HG03175 (cell line): ENCODE results near the gene HSD17B4.
"Not testable (repeated sequence)": the region's sequence is repeated elsewhere in the genome, so short reads cannot be mapped to it uniquely, and the experiment has no call there.

Experiments
- ATAC-seq: cut with Tn5 transposase; IDR thresholded peaks from one replicate; pipeline ENCODE4 v1.9.1; 2021; ENCODE audit warnings: mild to moderate bottlenecking, moderate library complexity; ENCODE audit not compliant: unreplicated experiment

The HSD17B4 gene

DNA sequence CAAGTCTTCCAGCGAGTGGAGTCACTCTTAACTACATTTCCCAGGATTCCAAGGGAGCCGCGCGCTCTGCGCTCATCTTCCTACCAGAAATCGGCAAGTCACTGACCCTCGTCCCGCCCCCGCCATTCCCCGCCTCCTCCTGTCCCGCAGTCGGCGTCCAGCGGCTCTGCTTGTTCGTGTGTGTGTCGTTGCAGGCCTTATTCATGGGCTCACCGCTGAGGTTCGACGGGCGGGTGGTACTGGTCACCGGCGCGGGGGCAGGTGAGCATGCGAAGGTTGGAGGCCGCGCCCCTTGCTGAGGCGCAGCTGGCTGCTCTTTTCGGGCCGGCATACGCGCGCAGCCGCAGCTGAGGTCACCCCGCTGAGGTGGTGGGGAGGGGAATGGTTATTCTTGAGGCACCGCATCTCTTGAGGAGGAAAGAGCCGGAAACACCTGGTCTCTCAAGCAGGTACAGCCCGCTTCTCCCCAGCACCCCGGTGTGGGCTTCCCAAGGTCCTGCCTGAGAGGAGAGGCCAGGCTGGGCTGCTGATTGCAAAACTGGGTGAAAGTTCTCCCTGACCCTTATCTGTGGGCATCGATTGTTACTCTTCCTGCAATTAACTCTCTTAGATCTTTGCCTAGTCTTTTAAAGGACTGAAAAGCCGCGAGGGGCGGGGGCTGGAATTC, at the start of gene HSD17B4:
TSS of gene HSD17B4 (plus strand) at position 125 of the 667 bp plus-strand sequence. CDS start at position 204, 79 bp downstream.
- ATAC-seq, result peak; percentile 98

DNA sequence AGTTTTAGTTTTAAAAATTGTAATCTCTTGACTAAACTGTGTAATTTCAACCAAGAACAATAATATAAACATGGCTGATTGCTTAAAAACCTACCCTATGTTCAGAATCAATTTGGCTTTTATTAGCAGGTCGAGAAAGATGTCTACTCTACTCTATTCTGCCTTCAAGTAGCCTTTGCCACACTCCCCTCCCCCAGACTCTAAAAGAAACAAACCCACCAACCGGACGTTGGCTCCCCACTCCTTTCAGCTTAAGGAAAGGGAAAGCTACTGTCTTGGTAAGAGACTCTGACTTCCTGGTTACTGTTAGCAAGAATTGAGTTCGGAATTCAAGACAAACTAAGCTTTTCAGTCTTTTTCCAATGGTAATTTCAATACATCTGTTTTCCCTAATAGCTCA, 49.7 kb upstream of the HSD17B4 start:
- ATAC-seq, result no peak

DNA sequence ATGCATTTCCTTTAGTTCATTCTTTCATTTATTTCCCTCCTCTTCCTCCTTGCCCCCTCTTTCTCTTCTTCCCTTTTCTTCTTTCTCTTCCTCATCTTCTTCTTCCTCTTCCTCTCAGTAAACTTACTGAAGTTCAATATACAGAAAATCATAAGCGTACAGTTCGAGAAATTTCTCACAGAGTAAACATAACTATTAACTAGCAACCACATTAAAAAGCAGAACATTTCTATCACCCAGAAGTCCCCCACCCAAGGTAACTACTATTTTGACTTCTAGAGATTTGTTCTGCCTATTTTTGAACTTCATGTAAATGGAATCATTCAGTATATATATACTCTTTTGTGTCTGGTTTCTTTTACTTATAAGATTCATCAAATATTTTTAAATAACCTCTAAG, 48.3 kb upstream of the HSD17B4 start:
- ATAC-seq, result no peak

DNA sequence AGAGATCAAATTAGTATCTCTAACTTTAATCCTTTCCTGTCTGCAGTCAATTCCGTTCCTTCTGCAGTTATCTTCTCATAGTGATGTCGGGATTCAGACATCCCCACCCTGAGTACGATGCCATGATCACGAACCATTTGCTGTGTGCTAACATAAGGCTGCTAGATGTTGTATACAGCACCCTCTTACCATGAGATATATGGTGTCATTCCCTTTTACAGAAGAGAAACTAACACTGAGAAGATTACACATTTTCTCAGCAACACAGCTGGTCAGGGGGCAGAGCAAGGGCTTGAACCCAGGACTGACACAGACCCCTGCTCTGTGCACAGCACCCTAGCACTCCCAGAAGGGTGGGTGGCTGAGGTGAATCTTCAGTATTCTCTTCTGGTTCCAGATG, 46.9 kb upstream of the HSD17B4 start:
- peak; percentile 41 for ATAC-seq

- no peak for ATAC-seq
Observed at GRCh38 chr5:119406551-119407110, 45.7 kb upstream of the HSD17B4 start.

- ATAC-seq, result peak; percentile 33
Observed at GRCh38 chr5:119409235-119409815, 43.0 kb upstream of the HSD17B4 start.

- ATAC-seq, result peak; percentile 28
Observed at GRCh38 chr5:119410448-119411159, 41.7 kb upstream of the HSD17B4 start.

GRCh38 chr5:119411361-119412278, 40.7 kb upstream of the HSD17B4 start:
- peak; percentile 75 for ATAC-seq

DNA sequence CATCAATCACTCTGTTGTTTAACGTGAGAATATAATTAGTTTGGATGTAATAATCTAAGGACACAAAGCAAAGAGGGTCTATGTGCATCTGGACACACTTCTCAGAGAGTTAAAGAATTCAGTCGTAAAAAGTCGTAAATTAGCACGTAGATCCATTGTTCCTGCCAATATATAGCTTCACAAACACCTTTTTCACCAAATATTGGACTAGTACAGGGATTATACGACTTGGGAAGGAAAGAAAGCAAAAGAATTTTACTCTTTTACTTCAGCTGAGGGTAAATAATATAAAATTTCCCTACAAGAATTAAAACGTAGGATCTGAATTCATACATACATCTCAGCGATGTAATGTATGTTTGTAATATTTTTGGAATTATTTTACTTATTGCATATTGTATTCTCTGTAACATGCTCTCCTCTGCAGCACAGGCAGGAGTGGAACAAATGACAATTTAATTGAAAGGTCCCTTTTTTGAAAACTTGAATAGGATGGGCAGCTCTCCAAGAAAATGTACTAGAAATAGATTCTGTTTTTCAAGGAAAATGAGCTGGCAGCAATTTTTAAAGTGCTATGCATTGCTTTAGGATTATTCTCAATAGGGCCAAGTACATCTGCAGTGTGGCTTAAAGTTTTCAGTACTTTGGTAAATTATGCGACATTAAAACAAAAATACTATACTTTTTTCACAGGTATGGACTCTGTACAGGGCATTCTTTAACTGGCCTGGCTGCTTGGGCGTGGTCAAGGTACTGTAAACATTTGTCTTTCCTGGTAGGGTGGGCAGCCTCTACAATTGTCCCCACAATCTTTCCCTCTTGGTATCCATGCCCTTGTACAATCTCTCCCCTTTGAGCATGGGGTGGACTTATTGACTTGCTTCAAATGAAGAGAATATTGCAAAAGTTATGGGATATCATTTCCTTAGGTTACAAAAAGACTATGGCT, 39.7 kb upstream of the HSD17B4 start:
- no peak for ATAC-seq

- ATAC-seq, result peak; percentile 39
Observed at GRCh38 chr5:119414124-119414734, 38.1 kb upstream of the HSD17B4 start.

DNA sequence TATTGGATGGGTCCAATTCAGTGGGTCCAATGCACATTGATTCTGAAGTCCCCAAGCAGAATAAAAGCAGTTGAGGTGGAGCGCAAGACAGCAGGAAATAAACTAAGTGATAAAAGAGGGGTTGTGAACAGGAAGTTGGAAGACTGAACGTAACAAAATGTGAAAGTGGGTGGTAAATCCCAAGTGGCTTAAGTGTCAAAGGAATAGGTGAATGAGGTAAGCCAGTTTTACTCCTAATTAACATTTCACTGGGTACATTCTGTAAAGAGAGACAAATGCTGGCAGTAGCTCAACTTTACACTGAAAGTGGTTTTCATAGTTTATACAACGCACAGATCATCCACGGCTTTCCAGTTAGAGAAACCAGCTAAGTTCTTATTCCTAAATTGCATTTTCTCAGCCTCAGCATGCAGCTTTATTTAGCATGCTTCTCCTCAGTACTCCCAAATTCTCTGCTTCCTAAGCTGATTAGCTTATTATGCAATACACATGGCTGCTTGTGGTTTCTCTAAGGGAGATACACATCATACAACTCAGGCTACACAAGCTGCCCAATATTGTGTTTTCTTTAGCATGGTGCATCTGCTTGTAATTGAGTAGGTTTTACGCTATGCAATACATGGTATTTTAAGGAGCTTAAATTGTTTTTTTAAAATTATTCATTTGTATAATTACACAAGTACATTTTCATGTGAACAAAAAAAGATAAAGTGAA, 34.2 kb upstream of the HSD17B4 start:
- no peak for ATAC-seq

DNA sequence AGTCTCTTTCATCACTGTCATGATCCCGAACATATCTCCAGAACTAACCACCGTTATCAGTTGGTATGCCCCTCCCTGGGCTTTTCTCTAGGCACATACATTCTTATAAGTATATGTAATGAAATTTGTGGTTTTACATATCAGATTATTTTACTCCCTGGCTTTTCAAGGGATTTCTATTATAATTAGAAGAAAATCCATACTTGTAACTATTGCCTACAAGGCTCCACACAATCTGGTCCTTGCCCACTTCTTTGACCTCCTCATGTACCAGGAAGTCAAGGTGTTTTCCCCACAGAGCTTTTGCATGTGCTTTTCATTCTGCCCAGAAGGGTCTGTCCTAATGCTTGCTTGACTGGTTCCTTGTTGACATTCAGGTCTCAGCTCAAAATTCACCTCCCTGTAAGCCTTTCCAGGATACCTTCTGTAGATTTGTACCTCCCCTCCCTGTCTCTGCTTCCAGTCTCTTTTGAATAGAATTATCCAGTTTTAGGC, 33.6 kb upstream of the HSD17B4 start:
- no peak for ATAC-seq

GRCh38 chr5:119420169-119420568, 32.1 kb upstream of the HSD17B4 start:
- ATAC-seq, result no peak

DNA sequence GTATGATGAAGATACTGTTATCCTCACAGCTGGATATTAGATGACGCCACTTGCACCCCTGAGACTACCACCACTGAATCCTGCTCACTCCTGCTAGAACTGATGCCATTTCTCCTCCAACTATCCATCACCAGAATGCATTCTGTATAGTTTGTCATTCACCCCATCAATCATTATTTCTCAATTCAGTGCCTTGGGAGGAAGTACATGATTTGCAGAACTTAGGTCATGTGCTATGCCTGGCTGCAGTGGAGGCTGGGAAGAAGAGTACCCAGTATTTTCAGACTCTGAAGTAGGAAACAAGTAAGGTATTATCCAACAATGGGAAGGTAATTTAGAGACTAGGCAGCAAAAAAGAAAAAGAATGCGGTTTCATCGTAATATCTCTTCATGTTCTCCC, 26.2 kb upstream of the HSD17B4 start:
- no peak for ATAC-seq

- no peak for ATAC-seq
Observed at GRCh38 chr5:119427060-119427459, 25.2 kb upstream of the HSD17B4 start.

- ATAC-seq, result not testable (repeated sequence)
Observed at GRCh38 chr5:119427596-119427995, 24.7 kb upstream of the HSD17B4 start.

GRCh38 chr5:119428166-119428565, 24.1 kb upstream of the HSD17B4 start:
- ATAC-seq, result not testable (repeated sequence)

DNA sequence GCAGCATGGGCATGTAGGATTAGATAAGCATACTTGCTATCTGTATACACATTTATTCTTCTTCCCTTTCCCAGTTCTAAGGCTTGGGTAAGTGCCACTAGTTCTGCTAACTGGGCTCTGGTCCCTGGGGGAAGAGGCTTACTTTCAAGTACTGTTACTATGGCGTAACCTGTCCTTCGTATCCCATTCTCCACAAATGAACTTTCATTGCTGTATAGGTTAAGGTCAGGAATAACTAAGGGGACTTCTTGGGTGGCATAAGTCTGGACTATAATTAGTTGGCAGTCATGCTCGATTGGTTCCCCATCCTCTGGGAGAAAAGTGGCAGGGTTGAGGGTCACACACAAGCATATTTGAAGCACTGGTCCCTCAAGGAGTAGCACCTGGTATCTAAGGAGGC, 23.7 kb upstream of the HSD17B4 start:
- not testable (repeated sequence) for ATAC-seq
